B cell (primary cell): Measurements from ENCODE around the gene ACOT11. TPM values are rescaled to one million over a fixed set of nuclear protein-coding genes. Genes with fewer than 3 reads are reported as not detected.

Source experiments
- ATAC-seq: fragments of 200-7000 bp; cut with Tn5 transposase; one replicate; pipeline ENCODE4 v1.10.0; 2021; ENCODE audit warnings: low read depth, mild to moderate bottlenecking, moderate number of reproducible peaks, moderate library complexity
- CTCF ChIA-PET: fragments of 350-600 bp; sonication (Branson Sonifier 250); formaldehyde crosslinking; loops from one replicate; lab custom pipeline; 2021; ENCODE audit warnings: antibody characterized with exemption, inconsistent platforms; lab: Charles Lee
- POLR2A ChIA-PET: fragments of 350-600 bp; sonication (Branson Sonifier 250); formaldehyde crosslinking; loops from one replicate; lab custom pipeline; 2021; ENCODE audit warnings: antibody characterized with exemption; lab: Charles Lee
- DNase-seq: peaks from one replicate; pipeline ENCODE4 v3.0.0; 2013
- H2AFZ ChIP-seq: 2 replicates; pipeline ENCODE4 v1.6.1; 2012; ENCODE audit warnings: mild to moderate bottlenecking, low read depth, low read length; ENCODE audit not compliant: insufficient read depth, poor library complexity, severe bottlenecking
- H3K27ac ChIP-seq, 2 donors: 1 replicate in 1 of 2; 2 replicates in 1 of 2; pipeline ENCODE4 v1.5.1; 2012 to 2013; ENCODE audit warnings: low read length in 2 of 2, mild to moderate bottlenecking in 2 of 2, moderate library complexity in 1 of 2
- H3K27me3 ChIP-seq, 4 experiments: fragments of 200-600 bp in 1 of 4; sonication (generic) in 1 of 4; replicated peaks in 1 of 4; 1 replicate in 2 of 4; 2 replicates in 2 of 4; pipeline versions ENCODE4 v1.6.1 to v1.7.0; 2013 to 2016; ENCODE audit warnings: low read length in 3 of 4, mild to moderate bottlenecking in 2 of 4, mixed read lengths in 1 of 4, moderate library complexity in 1 of 4; ENCODE audit not compliant: insufficient read depth in 4 of 4, control insufficient read depth in 3 of 4; ENCODE audit errors: control extremely low read depth in 1 of 4
- H3K36me3 ChIP-seq, 2 experiments: replicated peaks in 1 of 2; 1 replicate in 1 of 2; 2 replicates in 1 of 2; pipeline versions ENCODE4 v1.6.1 to v1.7.1; 2013; ENCODE audit warnings: low read length in 1 of 2; ENCODE audit not compliant: insufficient read depth in 2 of 2, control insufficient read depth in 1 of 2; ENCODE audit errors: control extremely low read depth in 1 of 2, extremely low read depth in 1 of 2
- H3K4me1 ChIP-seq, 2 donors: fragments of 200-600 bp in 1 of 2; sonication (generic) in 1 of 2; 1 replicate in 1 of 2; 2 replicates in 1 of 2; pipeline versions ENCODE4 v1.5.1 to v1.6.1; 2013 to 2017; ENCODE audit warnings: low read length in 2 of 2; ENCODE audit not compliant: control insufficient read depth in 2 of 2, insufficient read depth in 2 of 2
- H3K4me2 ChIP-seq: replicated peaks from 2 replicates; pipeline ENCODE3; 2012; ENCODE audit warnings: mild to moderate bottlenecking, low read depth, low read length; ENCODE audit not compliant: poor library complexity, severe bottlenecking
- H3K4me3 ChIP-seq, 5 experiments: fragments of 200-600 bp in 1 of 5; sonication (generic) in 1 of 5; 1 replicate in 3 of 5; 2 replicates in 2 of 5; pipeline versions ENCODE4 v1.5.1 to v1.7.0; 2011 to 2016; ENCODE audit warnings: low read length in 4 of 5, mild to moderate bottlenecking in 4 of 5, low read depth in 2 of 5, control low read depth in 1 of 5, moderate library complexity in 1 of 5; ENCODE audit not compliant: insufficient read depth in 1 of 5; ENCODE audit errors: control extremely low read depth in 1 of 5, extremely low read depth in 1 of 5
- H3K79me2 ChIP-seq: fragments of 200-600 bp; sonication (generic); one replicate; pipeline ENCODE4 v1.6.0; 2016; ENCODE audit warnings: low read length; ENCODE audit not compliant: control insufficient read depth, insufficient read depth
- H3K9ac ChIP-seq: fragments of 200-600 bp; sonication (generic); 2 replicates; pipeline ENCODE4 v1.6.1; 2017; ENCODE audit warnings: mild to moderate bottlenecking, low read length, moderate library complexity
- H3K9me3 ChIP-seq, 3 donors: one replicate each; pipeline versions ENCODE4 v1.6.1 to v1.7.1; 2013; ENCODE audit warnings: low read length in 2 of 3; ENCODE audit not compliant: control insufficient read depth in 2 of 3, insufficient read depth in 1 of 3; ENCODE audit errors: control extremely low read depth in 1 of 3
- H4K20me1 ChIP-seq: 2 replicates; pipeline ENCODE4 v1.6.0; 2012; ENCODE audit warnings: mild to moderate bottlenecking, low read length; ENCODE audit not compliant: insufficient read depth, control insufficient read depth, poor library complexity, severe bottlenecking
- H3K27ac Mint-ChIP-seq: one replicate; pipeline ENCODE4 v1.8.0; 2021; ENCODE audit warnings: mixed read lengths
- H3K27me3 Mint-ChIP-seq: one replicate; pipeline ENCODE4 v1.8.0; 2021; ENCODE audit warnings: mixed read lengths
- H3K4me1 Mint-ChIP-seq: one replicate; pipeline ENCODE4 v1.8.0; 2021; ENCODE audit warnings: mixed read lengths
- H3K4me3 Mint-ChIP-seq: one replicate; pipeline ENCODE4 v1.8.0; 2021; ENCODE audit warnings: mixed read lengths
- H3K9me3 Mint-ChIP-seq: one replicate; pipeline ENCODE4 v1.8.0; 2022; ENCODE audit warnings: mixed read lengths; ENCODE audit not compliant: insufficient read depth
- CTCF ChIP-seq: fragments of 200-600 bp; IDR thresholded peaks from one replicate; pipeline ENCODE4 v1.8.0; 2022; ENCODE audit warnings: antibody characterized with exemption, mild to moderate bottlenecking
- EZH2 ChIP-seq: IDR thresholded peaks from 2 replicates; pipeline ENCODE4 v1.6.1; 2012; ENCODE audit warnings: borderline replicate concordance, low read depth, mild to moderate bottlenecking, moderate library complexity, low read length; ENCODE audit not compliant: insufficient read depth, poor library complexity, severe bottlenecking
- WGBS: methylation state at CpG from one replicate; pipeline ENCODE4 v1.1.5; 2013; ENCODE audit warnings: missing lambda C conversion rate; ENCODE audit not compliant: insufficient coverage; 5-methylcytosine and 5-hydroxymethylcytosine counted together
- intact Hi-C: fragments of 100-400 bp; cut with micrococcal nuclease; formaldehyde crosslinking; loops from one replicate; pipeline ENCODE4 v1.10.0; 2022
- polyA plus RNA-seq: library from polyadenylated mRNA; depleted of rRNA; stranded (reverse); fragments of >200 nt; gene quantifications from 2 replicates; pipeline ENCODE4 v1.2.3, GENCODE V29; 2012
- total RNA-seq, 2 donors: library from RNA; stranded (reverse); fragments of 120-200 nt in 1 of 2; gene quantifications; 1 replicate in 1 of 2; 2 replicates in 1 of 2; pipeline versions ENCODE4 v1.2.3 to v1.2.4, GENCODE V29; 2013 to 2022

The ACOT11 gene
- total and polyA plus RNA-seq, 2 donors (not counting 1 experiment from before 2014, with no cell fraction given): 0.03 to 0.07 TPM

- Histone ChIP-seq H3K4me1 (no peaks in the 10 kb centered on the region), H2AFZ (no peak overlapping the region), H3K27me3 (peaks cover 0 to 11% (median 2%) of the 10 kb centered on the region in 4 experiments), H3K79me2 (no peaks in the 10 kb centered on the region), H4K20me1 (no peaks in the 10 kb centered on the region), H3K9me3 (peaks cover 0 to 11% (median 0%) of the 10 kb centered on the region in 3 donors), H3K27ac (no peak overlapping the region), H3K36me3 (no peaks in the 10 kb centered on the region), H3K4me3 (no peak overlapping the region), H3K4me2 (no peak overlapping the region), H3K9ac (no peak overlapping the region)
- H3K4me3 Mint-ChIP-seq: no peak overlapping the region
- intact Hi-C loops: no loop called here
- no peaks in the 10 kb centered on the region for H3K4me1 Mint-ChIP-seq
- no peak for ATAC-seq
- WGBS: 49% methylated on average over 9 of the region's 9 CpGs
- ChIA-PET CTCF (no interaction called here), POLR2A (no interaction called here)
- H3K27me3 Mint-ChIP-seq: peaks cover 3% of the 10 kb centered on the region
- peaks cover 5% of the 10 kb centered on the region for H3K9me3 Mint-ChIP-seq
- no peak for DNase-seq
- H3K27ac Mint-ChIP-seq: no peak overlapping the region
- no peak for TF ChIP-seq CTCF
- no peak for TF ChIP-seq EZH2
Measured at GRCh38 chr1:54559111-54559548, 11.1 kb downstream of the ACOT11 start.

- Histone ChIP-seq H2AFZ (no peak overlapping the region), H3K27ac (no peak overlapping the region), H4K20me1 (no peaks in the 10 kb centered on the region), H3K9ac (no peak overlapping the region), H3K4me1 (no peaks in the 10 kb centered on the region), H3K4me2 (no peak overlapping the region), H3K4me3 (no peak overlapping the region), H3K36me3 (no peaks in the 10 kb centered on the region), H3K27me3 (peaks cover 0 to 11% (median 2%) of the 10 kb centered on the region in 4 experiments), H3K79me2 (no peaks in the 10 kb centered on the region), H3K9me3 (peaks cover 0 to 11% (median 0%) of the 10 kb centered on the region in 3 donors)
- intact Hi-C loops: no loop called here
- WGBS: 80% methylated on average over 3 of the region's 3 CpGs
- H3K4me3 Mint-ChIP-seq: no peak overlapping the region
- TF ChIP-seq EZH2 (no peak), CTCF (no peak)
- POLR2A ChIA-PET: no interaction called here
- CTCF ChIA-PET: no interaction called here
- H3K27me3 Mint-ChIP-seq: peaks cover 7% of the 10 kb centered on the region
- no peak overlapping the region for H3K27ac Mint-ChIP-seq
- DNase-seq (no peak), ATAC-seq (no peak)
- H3K9me3 Mint-ChIP-seq: peaks cover 5% of the 10 kb centered on the region
- no peaks in the 10 kb centered on the region for H3K4me1 Mint-ChIP-seq
Measured at GRCh38 chr1:54559771-54560231, 11.8 kb downstream of the ACOT11 start.
